Measurements from ENCODE around the gene CCL22. TPM values are rescaled to one million over a fixed set of nuclear protein-coding genes. Genes with fewer than 3 reads are reported as not detected.

CCL22 gene
- polyA plus RNA-seq, 4 donors: 0.06 to 0.16 (median 0.12) TPM; not detected in 1

Other genes with a start within 250 kb of the CCL22 start
- gene PSME3IP1, start 172.7 kb upstream of the CCL22 start, polyA plus RNA-seq (ENCODE audit: insufficient read length in 4 of 4): 100 to 1,000 TPM in 3 of 4 donors, 10 to 100 TPM in 1; 90.5 to 123 (median 115) TPM
- 10 to 100 TPM; 39.7 to 54.0 (median 48.6) TPM for gene RSPRY1, start 172.5 kb upstream of the CCL22 start, polyA plus RNA-seq (ENCODE audit: insufficient read length in 4 of 4)
- 10 to 100 TPM; 75.5 to 95.4 (median 90.0) TPM for gene ARL2BP, start 113.5 kb upstream of the CCL22 start, polyA plus RNA-seq (ENCODE audit: insufficient read length in 4 of 4)
- 10 to 100 TPM; 19.4 to 24.4 (median 21.1) TPM for gene PLLP, start 74.1 kb upstream of the CCL22 start, polyA plus RNA-seq (ENCODE audit: insufficient read length in 4 of 4)
- gene CX3CL1, start 13.7 kb downstream of the CCL22 start, polyA plus RNA-seq (ENCODE audit: insufficient read length in 4 of 4): 10 to 100 TPM; 30.3 to 40.4 (median 30.9) TPM
- under 1 TPM in 2 of 4 donors, not detected in 2; 0.13 to 0.32 TPM for gene CCL17, start 46.0 kb downstream of the CCL22 start, polyA plus RNA-seq (ENCODE audit: insufficient read length in 4 of 4)
- gene CIAPIN1, start 88.6 kb downstream of the CCL22 start, polyA plus RNA-seq (ENCODE audit: insufficient read length in 4 of 4): 10 to 100 TPM; 80.1 to 94.1 (median 85.2) TPM
- 10 to 100 TPM; 90.1 to 95.8 (median 91.5) TPM for gene COQ9, start 88.7 kb downstream of the CCL22 start, polyA plus RNA-seq (ENCODE audit: insufficient read length in 4 of 4)
- gene POLR2C, start 103.9 kb downstream of the CCL22 start, polyA plus RNA-seq (ENCODE audit: insufficient read length in 4 of 4): 10 to 100 TPM; 80.0 to 87.7 (median 84.5) TPM
- gene DOK4, start 127.7 kb downstream of the CCL22 start, polyA plus RNA-seq (ENCODE audit: insufficient read length in 4 of 4): 10 to 100 TPM; 33.1 to 35.0 (median 34.1) TPM
- 10 to 100 TPM; 17.5 to 20.3 (median 18.0) TPM for gene CCDC102A, start 177.8 kb downstream of the CCL22 start, polyA plus RNA-seq (ENCODE audit: insufficient read length in 4 of 4)
- 1 to 10 TPM in 3 of 4 donors, under 1 TPM in 1; 0.82 to 1.4 (median 1.2) TPM for gene ADGRG5, start 183.9 kb downstream of the CCL22 start, polyA plus RNA-seq (ENCODE audit: insufficient read length in 4 of 4)

All from right renal pelvis (tissue), 4 donors.